Activated CD4-positive, alpha-beta T cell treated with anti-CD3 and anti-CD28 coated beads, Interleukin-2, Interleukin-6, amounts not matched to agents 100 ng/mL and 50 ng/mL, durations not matched to agents 16 hours and 8 hours (primary cell): ENCODE results near the gene PDSS2.
"Not testable (repeated sequence)": the region's sequence is repeated elsewhere in the genome, so short reads cannot be mapped to it uniquely, and the experiment has no call there.

Experiments used
- DNase-seq: peaks from one replicate; pipeline ENCODE4 v3.0.0-alpha.2; 2020

PDSS2 gene

DNA sequence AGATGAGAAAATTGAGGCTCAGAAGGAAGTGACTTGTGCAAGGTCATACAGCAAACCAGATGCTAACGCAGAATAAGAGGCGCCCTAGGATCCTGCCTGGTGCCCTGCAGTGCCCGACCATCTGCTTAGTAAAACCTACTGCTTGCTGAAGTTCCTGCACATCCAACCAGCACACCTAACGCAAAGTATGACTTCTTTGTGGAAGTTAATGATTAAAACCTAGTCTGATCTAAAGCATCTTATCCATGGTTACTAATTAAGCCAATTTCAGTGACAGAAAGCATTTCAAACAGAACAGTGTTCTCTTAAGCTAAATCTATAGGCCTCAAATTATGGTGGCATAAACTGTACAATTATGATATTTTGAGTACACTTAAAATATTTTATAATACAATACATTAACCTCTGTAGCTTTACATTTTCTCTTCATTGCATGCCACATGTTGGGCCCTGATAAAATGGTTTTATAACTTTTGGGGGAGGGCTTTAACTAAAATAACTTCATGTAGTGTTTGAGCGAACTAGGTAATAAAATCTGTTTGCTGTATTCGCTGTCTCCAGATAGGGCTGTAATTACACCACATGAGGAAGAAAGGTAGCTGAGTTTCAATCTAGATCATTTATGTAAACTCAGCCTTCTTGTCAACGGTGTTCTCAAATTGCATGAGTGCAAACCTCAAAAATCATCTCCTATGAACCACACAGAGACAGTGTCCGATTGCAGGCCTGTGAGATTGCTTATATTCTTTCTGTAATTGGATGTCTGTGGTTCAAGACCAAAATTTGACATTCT lies 306.5 kb downstream of the PDSS2 start:
- DNase-seq: no peak

DNA sequence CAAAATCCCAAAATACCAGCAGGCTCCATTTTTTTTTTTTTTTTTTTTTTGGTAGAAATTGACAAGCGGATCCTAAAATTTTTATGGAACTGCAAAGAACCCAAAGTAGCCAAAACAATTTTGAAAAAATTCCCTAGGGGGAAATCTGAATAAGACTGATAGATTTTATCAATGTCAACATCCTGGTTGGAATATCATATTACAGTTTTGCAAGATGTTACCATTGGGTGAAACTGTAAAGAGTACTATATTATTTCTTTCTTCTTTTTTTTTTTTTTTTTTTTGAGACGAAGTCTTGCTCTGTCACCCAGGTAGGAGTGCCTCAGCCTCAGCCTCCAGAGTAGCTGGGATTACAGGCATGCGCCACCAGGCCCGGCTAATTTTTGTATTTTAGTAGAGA lies 314.7 kb downstream of the PDSS2 start:
- DNase-seq: no peak

DNA sequence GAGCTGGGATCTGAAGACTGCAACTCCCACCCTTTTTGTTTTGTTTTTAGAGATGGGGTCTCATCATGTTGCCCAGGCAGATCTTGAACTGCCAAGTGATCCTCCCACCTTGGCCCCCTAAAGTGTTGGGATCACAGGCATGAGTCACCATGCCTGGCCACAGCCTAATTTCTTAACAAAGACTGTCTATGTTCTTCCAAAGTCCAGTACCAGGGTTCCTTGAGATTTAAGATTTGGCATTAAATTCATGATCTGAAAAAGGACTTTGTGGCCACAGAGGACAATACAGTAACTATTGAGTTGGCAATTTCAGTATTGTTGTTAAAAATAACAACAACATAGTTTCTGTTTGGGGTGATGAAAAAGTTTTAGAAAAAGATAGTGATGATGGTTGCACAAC lies 315.4 kb downstream of the PDSS2 start:
- no peak for DNase-seq

DNA sequence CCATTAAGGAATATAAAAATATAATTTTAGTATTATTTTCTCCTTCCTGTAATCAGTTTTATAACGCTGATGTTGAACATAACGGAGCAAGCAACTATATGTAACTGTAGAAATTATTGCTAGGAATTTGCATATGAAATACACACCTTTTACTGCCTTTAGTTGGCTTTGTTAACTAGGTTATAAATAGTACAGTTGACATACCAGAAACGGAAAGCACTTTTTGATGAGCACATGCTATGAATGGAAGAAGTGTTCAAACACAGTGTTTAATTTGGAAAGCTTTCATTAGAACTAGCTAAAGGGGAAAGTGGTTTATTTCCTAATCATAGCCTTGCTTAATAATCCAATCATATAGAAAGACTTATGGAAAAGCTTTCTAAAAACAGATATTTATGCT lies 318.8 kb downstream of the PDSS2 start:
- no peak for DNase-seq

DNA sequence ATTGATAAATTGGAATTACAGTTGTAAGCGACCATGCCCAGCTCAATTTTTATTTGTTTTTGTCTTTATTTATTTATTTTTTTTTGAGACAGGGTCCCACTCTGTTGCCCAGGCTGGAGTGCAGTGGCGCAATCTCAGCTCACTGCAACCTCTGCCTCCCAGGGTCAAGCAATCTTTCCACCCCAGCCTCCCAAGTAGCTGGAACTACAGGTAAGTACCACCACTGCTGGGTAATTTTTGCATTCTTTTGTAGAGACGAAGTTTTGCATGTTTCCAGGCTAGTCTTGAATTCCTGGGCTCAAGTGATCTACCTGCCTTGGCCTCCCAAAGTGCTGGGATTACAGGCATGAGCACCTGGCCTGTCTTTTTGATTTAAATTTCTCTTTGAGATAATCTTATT lies 323.0 kb downstream of the PDSS2 start:
- not testable (repeated sequence) for DNase-seq

DNA sequence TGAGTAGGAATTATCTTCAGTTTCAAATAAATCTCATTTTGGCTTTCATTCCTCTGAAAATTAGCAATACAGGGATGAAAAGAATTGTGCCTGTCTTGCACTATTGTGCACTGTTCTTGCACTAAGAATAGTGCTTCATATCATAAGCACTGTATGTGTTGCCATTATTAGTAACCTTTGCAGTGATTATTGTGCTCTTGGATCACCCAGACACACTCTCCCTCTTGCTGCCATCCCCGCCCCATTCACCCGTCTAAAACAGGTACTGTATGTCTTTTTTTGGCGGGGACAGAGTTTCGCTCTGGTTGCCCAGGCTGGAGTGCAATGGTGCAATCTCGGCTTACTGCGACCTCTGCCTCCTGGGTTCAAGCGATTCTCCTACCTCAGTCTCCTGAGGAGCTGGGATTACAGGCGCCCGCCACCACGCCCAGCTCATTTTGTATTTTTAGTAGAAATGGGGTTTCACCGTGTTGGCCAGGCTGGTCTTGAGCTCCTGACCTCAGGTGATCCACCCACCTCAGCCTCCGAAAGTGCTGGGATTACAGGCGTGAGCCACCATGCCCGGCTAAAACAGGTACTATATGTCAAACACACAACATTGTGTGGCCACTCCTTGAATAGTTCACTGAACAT lies 324.2 kb downstream of the PDSS2 start:
- DNase-seq: not testable (repeated sequence)

DNA sequence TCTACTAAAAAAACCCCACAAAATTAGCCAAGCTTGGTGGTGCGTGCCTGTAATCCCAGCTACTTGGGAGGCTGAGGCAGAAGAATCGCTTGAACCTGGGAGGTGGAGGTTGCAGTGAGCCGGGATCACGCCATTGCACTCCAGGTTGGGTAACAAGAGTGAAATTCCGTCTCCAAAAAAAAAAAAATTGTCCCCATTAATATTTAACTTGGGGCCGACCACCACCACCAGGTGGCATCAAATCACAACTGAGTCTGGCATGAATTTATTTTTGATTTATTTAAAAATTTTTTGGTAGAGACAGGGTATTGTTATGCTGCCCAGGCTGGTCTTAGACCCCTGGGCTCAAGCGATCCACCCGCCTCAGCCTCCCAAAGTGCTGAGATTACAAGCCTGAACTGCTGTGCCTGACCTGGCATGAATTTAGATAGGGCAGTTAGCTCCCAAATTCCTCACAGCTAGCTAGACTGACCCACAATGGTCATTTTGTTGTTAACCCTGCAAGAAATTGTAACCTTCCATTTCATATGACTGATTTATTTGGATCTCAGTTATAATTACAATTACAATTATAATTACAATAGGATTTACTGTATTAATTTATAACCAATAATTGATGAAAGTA lies 326.9 kb downstream of the PDSS2 start:
- peak; percentile 26 for DNase-seq

DNA sequence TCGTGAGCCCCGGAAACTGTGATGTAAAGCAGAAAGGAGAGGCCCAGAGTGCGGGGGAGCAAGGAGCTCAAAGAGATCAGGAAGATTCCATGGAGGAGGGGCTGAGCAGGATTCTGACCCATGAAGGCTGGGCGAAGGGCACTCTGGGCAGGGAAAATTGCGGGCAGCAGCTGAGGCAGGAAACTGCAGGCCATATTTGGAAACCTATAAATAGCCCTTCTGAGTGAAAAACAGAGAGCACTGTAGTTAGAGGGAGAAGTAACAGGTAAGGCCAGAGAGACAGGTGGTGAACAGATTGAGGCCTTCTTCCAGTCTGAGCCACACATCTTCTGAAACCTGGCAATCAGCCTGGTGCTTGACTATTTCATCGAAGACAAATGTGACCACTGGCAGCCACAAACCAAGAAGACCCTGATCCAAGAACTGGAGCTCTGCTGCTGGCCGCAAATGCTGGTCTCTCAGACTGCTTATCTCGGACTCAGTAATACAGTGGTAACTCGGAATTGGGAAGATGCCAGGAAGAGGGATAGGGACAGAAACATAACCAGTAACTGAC lies 329.9 kb downstream of the PDSS2 start:
- no peak for DNase-seq

DNA sequence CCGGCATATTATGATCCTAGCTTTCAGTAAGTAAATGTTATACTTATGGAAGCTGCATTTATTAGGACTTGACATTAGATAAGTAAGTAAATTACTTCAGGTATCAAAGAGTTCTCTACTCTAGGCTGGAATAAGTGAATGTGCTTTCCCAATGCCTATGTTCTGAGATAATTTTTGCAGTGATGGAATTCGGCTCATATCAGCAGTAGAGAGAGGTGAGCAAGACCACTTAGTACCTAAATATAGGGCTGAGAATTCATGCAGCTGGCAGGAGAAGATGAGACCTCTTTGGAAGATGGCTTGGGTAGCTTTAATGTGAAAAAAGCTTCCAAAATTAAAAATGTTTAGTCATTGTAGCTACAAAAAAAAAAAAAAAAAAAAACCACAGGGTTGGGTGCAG lies 330.8 kb downstream of the PDSS2 start:
- DNase-seq: no peak

DNA sequence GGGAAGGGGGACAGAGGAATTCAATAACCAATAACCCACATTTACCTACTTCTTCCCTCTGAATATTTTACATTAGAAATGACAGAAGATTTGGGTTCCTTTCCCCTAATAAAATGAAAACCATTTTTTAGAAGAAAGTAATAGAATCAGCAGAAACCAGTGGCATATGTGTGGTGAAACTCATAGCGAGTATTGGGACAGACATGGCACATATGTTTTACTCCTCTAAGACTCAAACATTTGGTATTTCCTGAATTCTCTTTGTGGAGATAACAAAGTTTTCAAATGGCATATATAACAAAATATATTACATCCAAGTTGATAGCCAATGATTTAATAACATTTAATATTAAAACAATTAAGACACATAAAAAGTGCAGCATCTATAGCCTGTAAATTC lies 331.2 kb downstream of the PDSS2 start:
- DNase-seq: no peak

DNA sequence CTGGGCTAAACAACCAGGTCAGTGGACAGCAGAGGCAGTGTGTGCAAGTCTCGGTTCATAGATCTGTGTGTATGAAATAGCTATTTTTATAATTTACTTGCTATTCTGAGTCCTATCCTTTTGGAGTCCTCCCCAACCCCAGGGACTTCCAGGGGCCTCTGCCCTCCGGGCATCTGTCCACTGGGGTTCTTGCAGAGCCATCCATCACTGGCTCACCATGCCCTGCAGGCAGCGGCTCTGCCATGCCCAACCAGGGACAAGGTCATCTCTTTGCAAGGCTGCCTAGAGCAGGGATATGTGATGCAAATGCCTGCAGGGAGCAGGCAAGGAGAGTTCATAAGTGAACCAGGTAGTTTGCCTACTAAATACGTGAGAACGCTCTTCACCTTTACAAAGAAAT lies 333.6 kb downstream of the PDSS2 start:
- DNase-seq: no peak

DNA sequence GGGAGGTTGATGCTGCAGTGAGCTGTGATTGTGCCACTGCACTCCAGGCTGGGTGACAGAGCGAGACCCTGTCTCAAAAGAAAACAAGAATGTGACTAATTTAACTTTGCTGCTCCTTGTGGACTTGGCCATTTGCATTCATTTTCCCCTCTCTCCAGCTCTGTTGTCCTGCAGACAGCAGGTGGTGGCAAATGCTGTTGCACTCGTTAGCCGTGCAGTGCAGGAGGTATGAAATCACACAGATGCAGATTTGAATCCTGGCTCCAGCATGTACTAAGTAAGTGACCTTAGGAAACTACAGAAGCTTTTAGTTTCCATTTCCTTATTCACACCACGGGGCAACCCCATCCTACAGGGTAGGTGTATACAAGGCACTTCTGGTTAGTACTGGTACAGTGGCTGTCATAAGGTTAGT lies 334.4 kb downstream of the PDSS2 start:
- DNase-seq: no peak

DNA sequence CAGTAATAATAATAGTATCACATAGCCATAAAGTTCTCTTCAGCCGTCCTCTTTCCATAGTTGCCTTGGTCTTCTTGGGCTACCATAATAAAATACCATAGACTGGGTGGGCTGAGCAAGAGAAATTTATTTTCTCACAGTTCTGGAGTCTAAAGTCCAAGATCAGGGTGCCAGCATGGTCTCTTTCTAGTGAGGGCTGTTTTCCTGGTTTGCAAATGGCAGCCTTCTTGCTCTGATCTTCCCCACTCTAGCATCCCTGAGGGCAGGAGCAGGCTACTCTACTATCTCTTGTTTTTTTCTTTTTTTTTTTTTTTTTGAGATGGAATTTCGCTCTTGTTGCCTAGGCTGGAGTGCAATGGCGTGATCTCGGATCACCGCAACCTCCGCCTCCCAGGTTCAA lies 335.9 kb downstream of the PDSS2 start:
- DNase-seq: no peak

DNA sequence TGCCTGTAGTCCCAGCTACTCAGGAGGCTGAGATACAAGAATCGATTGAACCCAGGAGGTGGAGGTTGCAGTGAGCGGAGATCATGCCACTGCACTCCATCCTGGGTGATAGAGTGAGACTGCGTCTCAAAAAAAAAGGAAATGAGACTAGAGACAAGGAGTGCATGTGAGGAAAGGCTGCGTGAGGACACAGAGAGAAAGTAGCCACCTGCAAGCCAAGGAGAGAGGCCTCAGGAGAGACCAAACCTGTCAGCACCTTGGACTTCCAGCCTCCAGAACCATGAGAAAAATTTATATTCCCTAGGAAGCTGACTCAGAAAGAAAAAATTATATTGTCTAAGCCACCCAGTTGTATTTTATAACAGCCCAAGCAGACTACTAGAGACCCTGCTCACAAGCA lies 336.6 kb downstream of the PDSS2 start:
- no peak for DNase-seq

DNA sequence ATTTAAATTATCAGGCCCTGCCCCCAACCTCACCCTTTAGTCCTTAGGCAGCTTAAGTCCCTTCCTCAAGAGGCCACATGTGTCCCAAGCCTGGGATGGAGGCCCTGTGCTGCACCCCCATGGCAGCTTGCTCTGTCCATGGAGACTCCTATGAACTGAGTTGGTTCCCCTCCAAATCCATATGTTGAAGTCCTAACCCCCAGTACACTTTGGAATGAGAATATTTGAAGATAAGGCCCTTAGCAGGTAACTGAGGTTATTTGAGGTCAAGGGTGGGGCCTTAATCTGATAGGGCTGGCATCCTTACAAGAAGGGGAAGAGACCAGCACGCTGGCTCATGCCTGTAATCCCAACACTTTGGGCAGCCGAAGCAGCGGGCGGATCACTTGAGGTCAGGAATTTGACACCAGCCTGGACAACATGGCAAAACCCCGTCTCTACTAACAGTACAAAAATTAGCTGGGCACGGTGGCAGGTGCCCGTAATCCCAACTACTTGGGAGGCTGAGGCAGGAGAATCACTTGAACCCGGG lies 337.3 kb downstream of the PDSS2 start:
- no peak for DNase-seq

DNA sequence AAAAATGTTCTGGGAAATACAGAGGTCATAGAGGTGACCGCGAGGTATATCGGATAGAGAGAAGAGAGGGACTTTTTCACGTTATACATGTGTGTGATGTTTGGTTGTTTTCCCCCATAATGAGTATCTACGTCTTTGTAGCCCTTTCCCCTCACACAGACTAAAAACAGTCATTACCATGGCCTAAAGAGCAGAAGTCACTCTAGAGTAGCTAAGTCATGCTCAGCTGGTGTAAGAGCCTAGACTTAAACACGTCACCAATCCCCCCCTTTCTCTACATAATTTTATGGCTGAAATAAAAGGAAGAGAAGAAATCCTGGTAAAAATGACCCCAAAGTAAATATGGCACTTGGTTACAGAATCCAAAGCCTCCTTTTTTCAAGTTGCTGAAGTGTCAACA lies 338.1 kb downstream of the PDSS2 start:
- no peak for DNase-seq

DNA sequence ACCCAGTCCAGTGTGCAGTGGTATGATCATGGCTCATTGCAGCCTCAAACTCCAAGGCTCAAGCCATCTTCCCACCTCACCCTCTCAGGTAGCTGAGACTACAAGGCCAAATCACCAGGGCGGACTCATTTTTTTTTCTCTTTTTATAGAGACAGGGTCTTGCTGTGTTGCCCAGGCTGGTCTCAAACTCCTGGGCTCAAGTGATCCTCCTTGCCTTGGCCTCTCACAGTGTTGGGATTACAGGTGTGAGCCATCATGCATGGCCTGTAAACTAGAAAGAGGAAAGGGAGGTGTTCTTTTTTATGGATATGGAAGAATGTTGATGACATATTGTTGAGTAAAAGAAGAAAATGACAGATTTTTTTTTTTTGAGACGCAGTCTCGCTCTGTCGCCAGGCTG lies 339.0 kb downstream of the PDSS2 start:
- DNase-seq: no peak

DNA sequence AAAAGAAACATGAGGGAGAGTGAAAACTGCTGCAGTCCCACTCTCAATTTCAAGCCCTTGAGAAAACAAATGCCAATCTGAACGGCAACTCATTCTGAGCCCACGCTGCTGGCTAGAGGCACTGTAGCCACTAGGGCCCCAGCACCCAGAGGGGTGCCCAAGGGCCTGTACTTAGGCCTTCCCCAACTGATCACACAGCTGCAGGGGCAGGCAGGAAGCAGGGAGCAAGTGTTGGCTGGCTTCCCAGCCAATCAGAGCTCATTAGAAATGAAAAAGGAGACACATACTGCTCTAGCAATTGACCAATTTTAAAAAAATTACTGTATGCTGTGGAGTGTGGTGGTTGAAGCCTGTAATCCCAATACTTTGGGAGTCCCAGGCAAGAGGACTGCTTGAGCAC lies 340.4 kb downstream of the PDSS2 start:
- DNase-seq: no peak

DNA sequence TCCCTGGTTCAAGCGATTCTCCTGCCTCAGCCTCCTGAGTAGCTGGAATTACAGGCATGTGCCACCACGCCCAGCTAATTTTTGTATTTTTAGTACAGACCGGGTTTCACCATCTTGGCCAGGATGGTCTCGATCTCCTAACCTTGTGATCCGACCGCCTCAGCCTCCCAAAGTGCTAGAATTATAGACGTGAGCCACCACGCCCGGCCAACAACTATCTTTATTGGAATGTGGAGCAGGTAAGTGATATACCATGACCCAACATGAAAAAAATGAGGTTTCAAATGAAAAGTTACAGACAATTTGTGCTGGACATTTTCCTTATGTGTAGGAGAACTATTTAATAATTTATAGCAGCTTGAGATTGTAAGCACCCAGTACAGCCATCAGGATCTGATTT lies 340.8 kb downstream of the PDSS2 start:
- not testable (repeated sequence) for DNase-seq

DNA sequence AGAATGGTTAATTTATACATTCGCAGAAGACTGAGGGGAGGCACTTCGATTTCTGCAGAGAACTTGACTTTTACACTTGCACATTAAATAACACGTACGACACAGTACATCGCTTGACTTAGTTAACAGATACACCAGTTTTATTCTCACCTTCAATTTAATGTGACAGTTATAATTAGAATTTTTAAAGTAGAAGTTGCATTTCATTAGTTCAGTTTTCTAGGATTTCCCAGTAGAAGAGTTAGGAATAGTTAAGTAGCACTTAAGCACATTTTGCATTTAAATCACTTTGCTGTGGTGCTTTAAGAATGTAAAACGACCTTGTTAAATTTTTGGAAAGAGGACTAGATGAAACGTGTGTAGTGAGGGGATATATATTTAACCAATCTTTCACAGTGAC lies 342.4 kb downstream of the PDSS2 start:
- no peak for DNase-seq

DNA sequence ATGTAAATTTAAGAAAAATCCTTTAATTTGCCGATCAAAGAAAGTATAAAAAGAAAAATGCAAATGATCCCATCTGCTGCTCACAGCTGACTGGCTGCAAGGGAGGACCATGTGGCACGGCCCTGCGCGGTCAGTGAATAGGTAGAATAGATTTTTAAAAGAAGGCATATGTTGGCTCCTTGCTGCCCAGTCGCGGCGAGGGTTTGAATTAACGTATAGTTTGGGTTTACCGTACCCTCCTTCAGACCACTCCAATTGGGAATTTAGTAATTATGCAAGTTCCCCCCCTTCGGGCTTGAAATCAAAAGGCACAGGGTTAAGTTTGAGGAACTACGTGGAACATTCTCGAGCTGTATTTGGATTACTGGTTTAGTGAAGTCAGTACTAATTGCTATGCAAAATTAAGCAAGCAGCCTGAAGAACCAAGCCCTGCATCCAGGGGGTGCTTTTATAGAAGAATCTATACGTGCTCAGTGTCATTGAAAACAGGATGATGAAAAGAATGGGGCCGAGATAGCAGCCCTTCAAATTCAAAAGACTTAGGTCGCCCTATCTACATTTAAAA lies 343.0 kb downstream of the PDSS2 start:
- DNase-seq: peak; percentile 37

DNA sequence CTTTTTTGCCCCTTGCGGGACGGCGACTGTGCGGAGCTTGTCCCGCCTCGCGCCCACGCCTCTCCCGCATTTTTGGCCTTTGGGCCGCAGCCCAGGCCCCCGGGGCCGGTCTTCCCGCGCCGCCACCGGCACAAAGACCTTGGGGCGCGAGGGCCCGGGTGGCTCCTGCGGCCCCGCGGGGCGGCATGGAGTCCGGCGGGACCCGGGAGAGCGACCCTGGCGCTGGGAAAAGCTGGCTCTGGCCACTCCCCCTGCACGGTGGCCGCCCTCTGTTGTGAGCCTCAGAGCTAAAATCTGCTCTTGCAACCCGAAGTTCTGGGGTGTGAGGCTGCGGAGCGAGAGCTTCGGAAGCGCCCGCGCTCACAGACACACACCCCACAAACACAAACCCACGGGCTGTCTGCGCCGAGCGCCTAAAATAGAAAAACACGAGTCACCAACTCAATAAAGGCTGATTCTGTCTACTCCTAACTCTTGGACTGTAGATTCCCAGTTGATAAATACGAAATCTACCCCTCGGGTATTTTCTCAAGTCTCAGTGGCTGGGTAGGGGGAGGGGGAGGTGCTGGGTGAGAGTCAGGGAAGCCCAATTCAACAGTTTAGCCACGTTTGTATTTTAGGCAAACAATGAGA lies 343.6 kb downstream of the PDSS2 start:
- DNase-seq: peak; percentile 55
